Lower leg skin (tissue), 3 donors: ENCODE data around the gene AMFR.

Experiments used
- CTCF ChIP-seq, 3 donors: fragments of 450-650 bp; IDR thresholded peaks; one replicate each; pipeline ENCODE4 v1.5.1; 2016; ENCODE audit warnings: antibody characterized with exemption in 3 of 3, mild to moderate bottlenecking in 3 of 3, moderate library complexity in 2 of 3
- POLR2A ChIP-seq, 2 donors: fragments of 450-650 bp; IDR thresholded peaks; one replicate each; pipeline ENCODE4 v1.6.1; 2016 to 2017; ENCODE audit warnings: antibody characterized with exemption in 2 of 2, mild to moderate bottlenecking in 1 of 2, moderate library complexity in 1 of 2

- TF ChIP-seq CTCF (IDR thresholded peaks at IDR 0.05) (no peak), POLR2A (IDR thresholded peaks at IDR 0.05) (no peak)
These were observed 53.2 kb downstream of the AMFR start for GRCh38 chr16:56372013-56372634.
